ENCODE data around the gene P2RY14.

The P2RY14 gene

DNA sequence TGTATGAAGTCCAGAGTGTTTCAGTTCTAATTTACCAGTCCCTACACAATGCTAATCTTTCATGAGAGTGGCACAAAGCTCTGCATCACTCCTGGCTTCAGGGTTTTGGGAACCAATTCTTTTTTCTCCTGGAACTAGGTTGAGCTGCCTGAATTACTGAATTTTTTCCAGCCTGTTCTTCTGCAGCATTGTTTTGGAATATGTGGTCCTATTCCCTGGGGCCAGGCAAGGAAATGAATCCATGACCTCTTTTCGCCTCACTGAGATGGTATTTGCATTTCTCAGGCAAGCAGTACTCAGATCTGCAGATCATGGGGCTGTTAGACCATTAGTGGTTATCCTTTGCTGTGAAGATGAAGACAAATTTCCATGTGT, 49.7 kb downstream of the P2RY14 start:
- no peak overlapping the region for H3K4me3 ChIP-seq (ENCODE audit: low read depth in 1 of 2, low read length in 1 of 2)
- no peaks in the 10 kb centered on the region for H3K9me3 ChIP-seq
- no peaks in the 10 kb centered on the region for H3K36me3 ChIP-seq
- H3K27me3 ChIP-seq: no peaks in the 10 kb centered on the region
- TF ChIP-seq, protein P1, sequence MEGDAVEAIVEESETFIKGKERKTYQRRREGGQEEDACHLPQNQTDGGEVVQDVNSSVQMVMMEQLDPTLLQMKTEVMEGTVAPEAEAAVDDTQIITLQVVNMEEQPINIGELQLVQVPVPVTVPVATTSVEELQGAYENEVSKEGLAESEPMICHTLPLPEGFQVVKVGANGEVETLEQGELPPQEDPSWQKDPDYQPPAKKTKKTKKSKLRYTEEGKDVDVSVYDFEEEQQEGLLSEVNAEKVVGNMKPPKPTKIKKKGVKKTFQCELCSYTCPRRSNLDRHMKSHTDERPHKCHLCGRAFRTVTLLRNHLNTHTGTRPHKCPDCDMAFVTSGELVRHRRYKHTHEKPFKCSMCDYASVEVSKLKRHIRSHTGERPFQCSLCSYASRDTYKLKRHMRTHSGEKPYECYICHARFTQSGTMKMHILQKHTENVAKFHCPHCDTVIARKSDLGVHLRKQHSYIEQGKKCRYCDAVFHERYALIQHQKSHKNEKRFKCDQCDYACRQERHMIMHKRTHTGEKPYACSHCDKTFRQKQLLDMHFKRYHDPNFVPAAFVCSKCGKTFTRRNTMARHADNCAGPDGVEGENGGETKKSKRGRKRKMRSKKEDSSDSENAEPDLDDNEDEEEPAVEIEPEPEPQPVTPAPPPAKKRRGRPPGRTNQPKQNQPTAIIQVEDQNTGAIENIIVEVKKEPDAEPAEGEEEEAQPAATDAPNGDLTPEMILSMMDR (IDR thresholded peaks at IDR 0.05): no peak
- H3K4me1 ChIP-seq (ENCODE audit: control insufficient read depth in 1 of 2, insufficient read depth in 1 of 2, low read depth in 1 of 2, low read length in 1 of 2): peaks cover 22 to 32% of the 10 kb centered on the region in 2 experiments
- H3K27ac ChIP-seq: no peak overlapping the region

- no peaks in the 10 kb centered on the region for H3K9me3 ChIP-seq
- no peaks in the 10 kb centered on the region for H3K27me3 ChIP-seq
- no peak overlapping the region for H3K4me3 ChIP-seq (ENCODE audit: low read depth in 1 of 2, low read length in 1 of 2)
- TF ChIP-seq, protein P1 (IDR thresholded peaks at IDR 0.05): peak; percentile 95
- H3K36me3 ChIP-seq: no peaks in the 10 kb centered on the region
- peaks cover 22 to 32% of the 10 kb centered on the region in 2 experiments for H3K4me1 ChIP-seq (ENCODE audit: control insufficient read depth in 1 of 2, insufficient read depth in 1 of 2, low read depth in 1 of 2, low read length in 1 of 2)
- no peak overlapping the region for H3K27ac ChIP-seq
These were observed 50.3 kb downstream of the P2RY14 start for GRCh38 chr3:151227807-151228665.

DNA sequence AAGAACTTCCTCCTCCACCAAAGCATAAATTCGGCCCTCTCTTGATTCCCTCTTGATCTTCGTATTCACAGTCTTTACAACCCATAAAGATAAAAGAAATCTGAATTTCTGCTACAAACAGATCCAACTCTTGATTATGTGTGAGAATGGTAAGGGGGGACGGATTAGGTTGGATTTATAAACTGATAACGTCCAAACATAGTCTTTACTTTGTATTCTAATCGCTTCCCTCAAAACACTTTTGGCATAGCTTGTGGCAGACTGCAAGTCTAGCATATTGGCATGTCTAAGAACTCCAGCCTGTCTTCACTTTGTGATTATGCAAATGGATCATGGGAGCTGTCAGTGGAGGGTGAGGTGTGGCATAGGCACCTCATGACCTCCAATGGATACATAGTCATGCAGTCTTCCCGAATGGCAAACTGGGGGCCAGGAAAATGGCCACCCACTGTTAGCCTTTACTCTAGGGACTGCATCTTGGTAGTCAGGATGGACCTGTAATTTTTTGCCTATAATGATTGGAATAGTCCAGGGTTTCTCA, 51.0 kb downstream of the P2RY14 start:
- H3K36me3 ChIP-seq: no peaks in the 10 kb centered on the region
- no peaks in the 10 kb centered on the region for H3K9me3 ChIP-seq
- H3K4me1 ChIP-seq (ENCODE audit: control insufficient read depth in 1 of 2, insufficient read depth in 1 of 2, low read depth in 1 of 2, low read length in 1 of 2): peaks cover 22 to 32% of the 10 kb centered on the region in 2 experiments
- TF ChIP-seq, protein P1 (IDR thresholded peaks at IDR 0.05): no peak
- no peaks in the 10 kb centered on the region for H3K27me3 ChIP-seq
- H3K4me3 ChIP-seq (ENCODE audit: low read depth in 1 of 2, low read length in 1 of 2): no peak overlapping the region
- no peak overlapping the region for H3K27ac ChIP-seq

GRCh38 chr3:151226825-151227224, 51.5 kb downstream of the P2RY14 start:
- H3K36me3 ChIP-seq: no peaks in the 10 kb centered on the region
- TF ChIP-seq, protein P1 (IDR thresholded peaks at IDR 0.05): no peak
- no peaks in the 10 kb centered on the region for H3K27me3 ChIP-seq
- no peak overlapping the region for H3K27ac ChIP-seq
- H3K9me3 ChIP-seq: no peaks in the 10 kb centered on the region
- H3K4me3 ChIP-seq (ENCODE audit: low read depth in 1 of 2, low read length in 1 of 2): no peak overlapping the region
- peaks cover 22 to 32% of the 10 kb centered on the region in 2 experiments for H3K4me1 ChIP-seq (ENCODE audit: control insufficient read depth in 1 of 2, insufficient read depth in 1 of 2, low read depth in 1 of 2, low read length in 1 of 2)

DNA sequence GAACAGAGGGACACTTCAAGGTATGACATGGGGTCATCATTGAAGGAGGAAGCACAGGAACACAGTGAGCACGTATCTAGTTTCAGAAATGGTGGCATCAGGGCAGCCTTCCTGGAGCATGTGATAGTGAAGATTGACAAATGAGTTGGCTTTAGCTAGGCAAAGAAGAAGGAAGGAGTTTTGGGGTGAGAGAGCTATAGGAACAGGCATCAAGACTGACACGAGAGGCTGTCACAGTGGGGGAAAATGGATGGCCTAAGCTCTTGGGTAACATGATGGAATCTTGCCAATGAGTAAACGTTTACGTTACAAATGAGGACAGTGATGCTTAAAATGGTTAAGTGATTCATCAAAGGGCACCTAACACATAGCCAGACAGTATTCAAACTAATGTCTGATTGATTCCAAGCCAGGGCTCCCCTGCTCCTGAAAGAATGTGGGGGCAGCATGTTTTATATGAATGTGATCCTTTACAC, 52.2 kb downstream of the P2RY14 start:
- Histone ChIP-seq H3K27me3 (no peaks in the 10 kb centered on the region), H3K4me3 (ENCODE audit: low read depth in 1 of 2, low read length in 1 of 2) (no peak overlapping the region), H3K27ac (no peak overlapping the region), H3K4me1 (ENCODE audit: control insufficient read depth in 1 of 2, insufficient read depth in 1 of 2, low read depth in 1 of 2, low read length in 1 of 2) (peaks cover 18 to 26% of the 10 kb centered on the region in 2 experiments), H3K36me3 (no peaks in the 10 kb centered on the region), H3K9me3 (no peaks in the 10 kb centered on the region)
- TF ChIP-seq, protein P1 (IDR thresholded peaks at IDR 0.05): no peak

Measured in neutrophil (primary cell).